H1 (cell line): Measurements from ENCODE around the gene MECR.

Experiments
- EZH2 ChIP-seq: fragments of 200-600 bp; sonication (generic); IDR thresholded peaks from 2 replicates; pipeline ENCODE4 v1.7.1; 2012; ENCODE audit warnings: low read depth, mild to moderate bottlenecking, moderate library complexity, low read length, inconsistent platforms; ENCODE audit not compliant: severe bottlenecking
- RFX5 ChIP-seq: IDR thresholded peaks from 2 replicates; pipeline ENCODE4 v1.6.1; 2011; ENCODE audit warnings: low read depth, low read length, improper control_type of control experiment, borderline replicate concordance
- TAF1 ChIP-seq: IDR thresholded peaks from 2 replicates; pipeline ENCODE4 v1.6.1; 2011; ENCODE audit warnings: mild to moderate bottlenecking, low read depth, low read length
- TF ChIP-seq, protein P1 (sequence below), 3 experiments: IDR thresholded peaks; 1 replicate in 2 of 3; 2 replicates in 1 of 3; pipeline versions ENCODE4 v1.5.1 to v1.6.1; 2011; ENCODE audit warnings: low read length in 3 of 3, mild to moderate bottlenecking in 3 of 3, inconsistent platforms in 2 of 3, low read depth in 1 of 3, moderate library complexity in 1 of 3; ENCODE audit not compliant: insufficient read depth in 1 of 3; ENCODE audit errors: control extremely low read depth in 1 of 3

DNA sequence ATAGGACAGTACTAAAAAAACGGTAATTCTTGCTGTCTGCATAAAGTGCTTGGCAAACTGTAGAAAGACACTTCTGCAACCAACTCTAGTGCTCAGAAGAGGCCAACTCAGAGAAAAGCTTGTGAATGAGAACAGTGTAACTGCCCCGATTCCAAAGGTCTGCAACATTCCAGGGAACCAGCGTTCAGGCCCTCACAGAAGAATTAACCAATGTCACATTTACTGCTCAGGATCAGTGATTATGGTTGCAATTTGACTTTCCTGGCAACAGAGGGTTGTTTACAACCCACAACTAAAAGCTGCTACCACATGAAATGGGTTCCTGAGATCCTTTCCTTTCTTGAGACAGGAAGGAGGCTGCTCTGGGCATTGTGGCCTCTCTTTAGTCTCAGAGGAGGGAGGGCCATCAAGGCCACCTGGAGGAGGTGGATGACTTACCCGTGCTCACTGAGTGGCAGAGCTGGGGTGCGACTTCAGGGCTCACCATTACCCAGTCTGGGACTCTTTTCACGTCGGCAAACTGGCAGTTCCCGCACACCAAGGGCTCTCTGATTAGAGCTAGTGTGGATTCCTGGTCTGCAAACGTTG is 64.3 kb downstream of the MECR start:
- TF ChIP-seq, protein P1, sequence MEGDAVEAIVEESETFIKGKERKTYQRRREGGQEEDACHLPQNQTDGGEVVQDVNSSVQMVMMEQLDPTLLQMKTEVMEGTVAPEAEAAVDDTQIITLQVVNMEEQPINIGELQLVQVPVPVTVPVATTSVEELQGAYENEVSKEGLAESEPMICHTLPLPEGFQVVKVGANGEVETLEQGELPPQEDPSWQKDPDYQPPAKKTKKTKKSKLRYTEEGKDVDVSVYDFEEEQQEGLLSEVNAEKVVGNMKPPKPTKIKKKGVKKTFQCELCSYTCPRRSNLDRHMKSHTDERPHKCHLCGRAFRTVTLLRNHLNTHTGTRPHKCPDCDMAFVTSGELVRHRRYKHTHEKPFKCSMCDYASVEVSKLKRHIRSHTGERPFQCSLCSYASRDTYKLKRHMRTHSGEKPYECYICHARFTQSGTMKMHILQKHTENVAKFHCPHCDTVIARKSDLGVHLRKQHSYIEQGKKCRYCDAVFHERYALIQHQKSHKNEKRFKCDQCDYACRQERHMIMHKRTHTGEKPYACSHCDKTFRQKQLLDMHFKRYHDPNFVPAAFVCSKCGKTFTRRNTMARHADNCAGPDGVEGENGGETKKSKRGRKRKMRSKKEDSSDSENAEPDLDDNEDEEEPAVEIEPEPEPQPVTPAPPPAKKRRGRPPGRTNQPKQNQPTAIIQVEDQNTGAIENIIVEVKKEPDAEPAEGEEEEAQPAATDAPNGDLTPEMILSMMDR (IDR thresholded peaks at IDR 0.05; ENCODE audit: control extremely low read depth in 1 of 3, insufficient read depth in 1 of 3, low read depth in 1 of 3, low read length in 3 of 3), result no peak
- TF ChIP-seq EZH2, result no peak
- no peak for TF ChIP-seq RFX5
- no peak for TF ChIP-seq TAF1
